NCI-H1436 treated with DMSO at 0.1 percent for 48 hours (cell line): Measurements from ENCODE around the gene PCDHA3.
"Not testable (repeated sequence)": the region's sequence is repeated elsewhere in the genome, so short reads cannot be mapped to it uniquely, and the experiment has no call there.

Source experiments
- DNase-seq: peaks from one replicate; lab custom pipeline; 2025; lab: John Stamatoyannopoulos, UW

The PCDHA3 gene

DNA sequence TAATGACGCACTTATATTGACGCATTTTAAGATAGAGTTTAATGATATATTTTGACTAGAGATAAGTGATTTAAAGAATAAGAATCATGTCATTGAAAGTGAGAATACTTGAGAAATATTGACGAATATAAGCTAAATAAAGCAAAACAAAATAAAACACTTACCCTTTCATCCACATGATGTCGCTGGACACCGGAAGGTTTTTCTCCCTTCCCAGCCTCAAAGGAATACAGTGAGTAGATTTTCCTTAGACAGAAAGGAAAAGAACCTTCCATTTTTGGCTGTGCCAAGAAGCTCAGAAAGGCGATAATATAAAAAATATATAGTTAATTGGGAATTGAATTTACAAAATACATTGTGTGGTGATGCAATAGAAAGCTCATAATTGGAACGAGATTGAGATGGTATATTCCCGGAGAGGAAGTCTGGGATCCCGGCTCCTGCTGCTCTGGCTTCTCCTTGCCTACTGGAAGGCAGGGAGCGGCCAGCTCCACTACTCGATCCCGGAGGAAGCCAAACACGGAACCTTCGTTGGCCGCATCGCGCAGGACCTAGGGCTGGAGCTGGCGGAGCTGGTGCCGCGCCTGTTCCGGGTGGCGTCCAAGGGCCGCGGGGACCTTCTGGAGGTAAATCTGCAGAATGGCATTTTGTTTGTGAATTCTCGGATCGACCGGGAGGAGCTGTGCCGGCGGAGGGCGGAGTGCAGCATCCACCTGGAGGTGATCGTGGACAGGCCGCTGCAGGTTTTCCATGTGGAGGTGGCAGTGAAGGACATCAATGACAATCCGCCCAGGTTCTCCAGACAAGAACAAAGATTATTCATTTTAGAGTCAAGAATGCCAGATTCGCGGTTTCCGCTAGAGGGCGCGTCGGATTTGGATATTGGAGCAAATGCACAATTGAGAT is 20.8 kb downstream of the PCDHA3 start, which contains the start of gene PCDHA5:
PCDHA5 (plus strand) TSS at position 239 of the 906 bp plus-strand sequence.
- peak; percentile 34 for DNase-seq

DNA sequence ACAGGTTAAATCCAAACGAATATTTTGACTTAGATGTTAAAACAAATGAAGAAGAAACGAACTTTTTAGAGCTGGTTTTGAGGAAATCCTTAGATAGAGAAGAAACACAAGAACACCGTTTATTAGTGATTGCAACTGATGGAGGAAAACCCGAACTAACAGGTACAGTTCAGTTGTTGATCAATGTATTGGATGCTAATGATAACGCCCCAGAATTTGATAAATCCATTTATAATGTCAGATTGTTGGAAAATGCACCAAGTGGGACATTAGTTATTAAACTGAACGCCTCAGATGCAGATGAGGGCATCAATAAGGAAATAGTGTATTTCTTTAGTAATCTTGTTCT is 21.4 kb downstream of the PCDHA3 start:
- no peak for DNase-seq

DNA sequence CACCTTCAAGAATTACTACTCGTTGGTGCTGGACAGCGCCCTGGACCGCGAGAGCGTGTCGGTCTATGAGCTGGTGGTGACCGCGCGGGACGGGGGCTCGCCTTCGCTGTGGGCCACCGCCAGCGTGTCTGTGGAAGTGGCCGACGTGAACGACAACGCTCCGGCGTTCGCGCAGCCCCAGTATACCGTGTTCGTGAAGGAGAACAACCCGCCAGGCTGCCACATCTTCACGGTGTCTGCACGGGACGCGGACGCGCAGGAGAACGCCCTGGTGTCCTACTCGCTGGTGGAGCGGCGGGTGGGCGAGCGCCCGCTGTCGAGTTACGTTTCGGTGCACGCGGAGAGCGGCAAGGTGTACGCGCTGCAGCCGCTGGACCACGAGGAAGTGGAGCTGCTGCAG is 22.1 kb downstream of the PCDHA3 start:
- DNase-seq, result not testable (repeated sequence)

DNA sequence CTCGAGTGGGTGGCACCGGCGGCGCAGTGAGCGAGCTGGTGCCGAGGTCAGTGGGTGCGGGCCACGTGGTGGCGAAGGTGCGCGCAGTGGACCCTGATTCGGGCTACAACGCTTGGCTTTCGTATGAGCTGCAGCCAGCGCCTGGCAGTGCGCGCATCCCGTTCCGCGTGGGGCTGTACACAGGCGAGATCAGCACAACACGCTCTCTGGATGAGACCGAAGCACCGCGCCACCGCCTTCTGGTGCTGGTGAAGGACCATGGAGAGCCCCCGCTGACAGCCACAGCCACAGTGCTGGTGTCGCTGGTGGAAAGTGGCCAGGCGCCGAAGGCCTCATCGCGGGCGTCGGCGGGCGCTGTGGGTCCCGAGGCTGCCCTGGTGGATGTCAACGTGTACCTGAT is 22.6 kb downstream of the PCDHA3 start:
- no peak for DNase-seq

DNA sequence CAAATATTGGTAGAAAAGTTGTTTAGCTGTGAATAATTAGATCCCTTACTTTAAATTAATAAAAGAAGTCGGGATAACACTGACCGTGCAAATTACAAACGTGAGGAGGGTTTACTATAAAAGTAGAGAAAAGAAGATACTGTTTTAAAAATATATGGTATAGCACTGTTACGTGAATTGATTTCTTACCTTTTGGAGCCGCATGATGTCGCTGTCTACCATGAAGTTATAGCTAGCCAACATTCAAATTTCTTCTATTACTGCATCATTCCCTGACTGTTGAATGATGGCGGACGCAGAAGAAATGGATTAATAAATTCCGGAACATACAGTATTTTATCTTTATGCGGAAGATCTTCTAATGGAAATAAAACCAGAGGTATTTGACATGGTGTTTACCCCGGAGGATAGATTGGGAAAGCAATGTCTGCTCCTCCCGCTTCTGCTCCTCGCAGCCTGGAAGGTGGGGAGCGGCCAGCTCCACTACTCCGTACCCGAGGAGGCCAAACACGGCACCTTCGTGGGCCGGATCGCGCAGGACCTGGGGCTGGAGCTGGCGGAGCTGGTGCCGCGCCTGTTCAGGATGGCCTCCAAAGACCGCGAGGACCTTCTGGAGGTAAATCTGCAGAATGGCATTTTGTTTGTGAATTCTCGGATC is 27.0 kb downstream of the PCDHA3 start, which contains the start of gene PCDHA6:
PCDHA6 (plus strand) TSS at position 257 of the 658 bp plus-strand sequence; CDS start at position 389, 132 bp downstream.
- no peak for DNase-seq

DNA sequence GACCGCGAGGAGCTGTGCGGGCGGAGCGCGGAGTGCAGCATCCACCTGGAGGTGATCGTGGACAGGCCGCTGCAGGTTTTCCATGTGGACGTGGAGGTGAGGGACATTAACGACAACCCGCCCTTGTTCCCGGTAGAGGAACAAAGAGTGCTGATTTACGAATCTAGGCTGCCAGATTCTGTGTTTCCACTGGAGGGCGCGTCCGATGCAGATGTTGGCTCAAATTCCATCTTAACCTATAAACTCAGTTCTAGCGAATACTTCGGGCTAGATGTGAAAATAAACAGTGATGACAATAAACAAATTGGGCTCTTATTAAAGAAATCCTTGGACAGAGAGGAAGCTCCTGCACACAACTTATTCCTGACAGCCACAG is 27.5 kb downstream of the PCDHA3 start:
- DNase-seq, result no peak

DNA sequence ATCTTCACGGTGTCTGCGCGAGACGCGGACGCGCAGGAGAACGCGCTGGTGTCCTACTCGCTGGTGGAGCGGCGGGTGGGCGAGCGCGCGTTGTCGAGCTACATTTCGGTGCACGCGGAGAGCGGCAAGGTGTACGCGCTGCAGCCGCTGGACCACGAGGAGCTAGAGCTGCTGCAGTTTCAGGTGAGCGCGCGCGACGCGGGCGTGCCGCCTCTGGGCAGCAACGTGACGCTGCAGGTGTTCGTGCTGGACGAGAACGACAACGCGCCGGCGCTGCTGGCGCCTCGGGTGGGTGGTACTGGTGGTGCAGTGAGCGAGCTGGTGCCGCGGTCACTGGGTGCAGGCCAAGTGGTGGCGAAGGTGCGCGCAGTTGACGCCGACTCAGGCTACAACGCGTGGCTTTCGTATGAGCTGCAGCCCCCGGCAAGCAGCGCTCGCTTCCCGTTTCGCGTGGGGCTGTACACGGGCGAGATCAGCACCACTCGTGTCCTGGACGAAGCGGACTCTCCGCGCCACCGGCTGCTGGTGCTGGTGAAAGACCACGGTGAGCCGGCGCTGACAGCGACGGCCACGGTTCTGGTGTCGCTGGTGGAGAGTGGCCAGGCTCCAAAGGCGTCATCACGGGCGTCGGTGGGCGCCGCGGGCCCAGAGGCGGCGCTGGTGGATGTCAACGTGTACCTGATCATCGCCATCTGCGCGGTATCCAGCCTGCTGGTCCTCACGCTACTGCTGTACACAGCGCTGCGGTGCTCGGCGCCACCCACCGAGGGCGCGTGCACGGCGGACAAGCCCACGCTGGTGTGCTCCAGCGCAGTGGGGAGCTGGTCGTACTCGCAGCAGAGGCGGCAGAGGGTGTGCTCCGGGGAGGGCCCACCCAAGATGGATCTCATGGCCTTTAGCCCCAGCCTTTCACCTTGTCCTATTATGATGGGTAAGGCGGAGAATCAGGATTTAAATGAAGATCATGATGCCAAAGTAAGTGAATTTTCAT is 28.9 kb downstream of the PCDHA3 start:
- not testable (repeated sequence) for DNase-seq

DNA sequence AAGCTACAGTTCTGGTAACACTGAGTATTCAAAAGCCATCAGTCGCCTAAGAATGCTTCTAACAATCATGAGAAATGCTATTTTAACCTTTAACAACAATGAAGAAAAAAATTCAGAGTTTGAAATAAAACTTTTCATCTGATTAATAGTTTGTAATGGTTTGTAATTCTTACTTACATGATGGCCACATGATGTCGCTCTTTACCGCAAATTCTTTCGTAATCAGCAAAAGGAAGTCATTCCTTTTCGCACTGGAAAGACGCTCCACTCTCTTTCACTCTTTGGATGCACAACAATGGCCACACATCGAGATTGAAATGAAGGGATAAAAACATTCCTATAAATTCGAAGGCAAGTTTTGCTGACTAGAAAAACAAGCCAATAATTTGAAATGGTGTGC is 33.1 kb downstream of the PCDHA3 start, which contains the start of gene PCDHA7:
PCDHA7 (plus strand) TSS at position 277 of the 400 bp plus-strand sequence; CDS start at position 392, 115 bp downstream.
- DNase-seq, result no peak

DNA sequence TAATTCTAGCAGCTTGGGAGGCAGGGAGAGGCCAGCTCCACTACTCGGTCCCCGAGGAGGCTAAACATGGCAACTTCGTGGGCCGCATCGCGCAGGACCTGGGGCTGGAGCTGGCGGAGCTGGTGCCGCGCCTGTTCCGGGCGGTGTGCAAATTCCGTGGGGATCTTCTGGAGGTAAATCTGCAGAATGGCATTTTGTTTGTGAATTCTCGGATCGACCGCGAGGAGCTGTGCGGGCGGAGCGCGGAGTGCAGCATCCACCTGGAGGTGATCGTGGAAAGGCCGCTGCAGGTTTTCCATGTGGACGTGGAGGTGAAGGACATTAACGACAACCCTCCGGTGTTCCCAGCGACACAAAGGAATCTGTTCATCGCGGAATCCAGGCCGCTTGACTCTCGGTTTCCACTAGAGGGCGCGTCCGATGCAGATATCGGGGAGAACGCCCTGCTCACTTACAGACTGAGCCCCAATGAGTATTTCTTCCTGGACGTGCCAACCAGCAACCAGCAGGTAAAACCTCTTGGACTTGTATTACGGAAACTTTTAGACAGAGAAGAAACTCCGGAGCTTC is 33.7 kb downstream of the PCDHA3 start:
- not testable (repeated sequence) for DNase-seq

DNA sequence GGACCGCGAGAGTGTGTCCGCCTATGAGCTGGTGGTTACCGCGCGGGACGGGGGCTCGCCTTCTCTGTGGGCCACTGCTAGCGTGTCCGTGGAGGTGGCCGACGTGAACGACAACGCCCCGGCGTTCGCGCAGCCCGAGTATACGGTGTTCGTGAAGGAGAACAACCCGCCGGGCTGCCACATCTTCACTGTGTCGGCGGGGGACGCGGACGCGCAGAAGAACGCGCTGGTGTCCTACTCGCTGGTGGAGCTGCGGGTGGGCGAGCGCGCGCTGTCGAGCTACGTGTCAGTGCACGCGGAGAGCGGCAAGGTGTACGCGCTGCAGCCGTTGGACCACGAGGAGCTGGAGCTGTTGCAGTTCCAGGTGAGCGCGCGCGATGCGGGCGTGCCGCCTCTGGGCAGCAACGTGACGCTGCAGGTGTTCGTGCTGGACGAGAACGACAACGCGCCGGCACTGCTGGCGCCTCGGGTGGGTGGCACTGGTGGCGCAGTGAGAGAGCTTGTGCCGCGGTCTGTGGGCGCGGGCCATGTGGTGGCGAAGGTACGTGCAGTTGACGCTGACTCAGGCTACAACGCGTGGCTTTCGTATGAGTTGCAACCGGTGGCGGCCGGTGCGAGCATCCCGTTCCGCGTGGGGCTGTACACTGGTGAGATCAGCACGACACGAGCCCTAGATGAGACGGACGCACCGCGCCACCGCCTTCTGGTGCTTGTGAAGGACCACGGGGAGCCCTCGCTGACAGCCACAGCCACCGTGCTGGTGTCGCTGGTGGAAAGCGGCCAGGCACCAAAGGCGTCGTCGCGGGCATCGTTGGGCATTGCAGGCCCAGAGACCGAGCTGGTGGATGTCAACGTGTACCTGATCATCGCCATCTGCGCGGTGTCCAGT is 35.0 kb downstream of the PCDHA3 start:
- no peak for DNase-seq

DNA sequence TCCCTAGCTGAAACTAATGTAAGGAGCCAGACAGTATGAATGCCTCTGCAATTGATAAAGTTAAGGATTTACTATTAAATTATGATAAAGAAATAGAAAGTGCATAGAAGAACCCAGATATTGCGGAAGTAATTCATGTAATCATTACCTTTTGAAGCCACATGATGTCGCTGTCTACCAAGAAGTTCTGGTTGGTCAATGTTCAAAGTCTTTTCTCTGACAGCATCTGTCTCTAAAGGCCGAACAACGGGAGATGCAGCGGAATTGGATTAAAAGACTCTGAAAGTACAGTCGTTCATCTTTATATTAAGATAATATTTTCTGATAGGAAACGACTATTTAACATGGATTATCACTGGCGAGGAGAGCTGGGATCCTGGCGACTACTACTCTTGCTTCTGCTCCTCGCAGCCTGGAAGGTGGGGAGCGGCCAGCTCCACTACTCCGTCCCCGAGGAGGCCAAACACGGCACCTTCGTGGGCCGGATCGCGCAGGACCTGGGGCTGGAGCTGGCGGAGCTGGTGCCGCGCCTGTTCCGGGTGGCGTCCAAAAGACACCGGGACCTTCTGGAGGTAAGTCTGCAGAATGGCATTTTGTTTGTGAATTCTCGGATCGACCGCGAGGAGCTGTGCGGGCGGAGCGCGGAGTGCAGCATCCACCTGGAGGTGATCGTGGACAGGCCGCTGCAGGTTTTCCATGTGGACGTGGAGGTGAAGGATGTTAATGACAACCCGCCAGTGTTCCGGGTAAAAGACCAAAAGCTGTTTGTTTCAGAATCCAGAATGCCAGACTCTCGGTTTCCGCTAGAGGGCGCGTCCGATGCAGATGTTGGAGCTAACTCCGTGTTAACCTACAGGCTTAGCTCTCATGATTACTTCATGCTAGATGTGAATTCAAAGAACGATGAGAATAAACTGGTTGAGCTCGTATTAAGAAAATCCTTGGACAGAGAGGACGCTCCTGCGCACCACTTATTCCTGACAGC is 40.4 kb downstream of the PCDHA3 start, which contains the start of gene PCDHA8:
PCDHA8 (plus strand) TSS at position 210 of the 985 bp plus-strand sequence; CDS start at position 345, 135 bp downstream.
- no peak for DNase-seq

DNA sequence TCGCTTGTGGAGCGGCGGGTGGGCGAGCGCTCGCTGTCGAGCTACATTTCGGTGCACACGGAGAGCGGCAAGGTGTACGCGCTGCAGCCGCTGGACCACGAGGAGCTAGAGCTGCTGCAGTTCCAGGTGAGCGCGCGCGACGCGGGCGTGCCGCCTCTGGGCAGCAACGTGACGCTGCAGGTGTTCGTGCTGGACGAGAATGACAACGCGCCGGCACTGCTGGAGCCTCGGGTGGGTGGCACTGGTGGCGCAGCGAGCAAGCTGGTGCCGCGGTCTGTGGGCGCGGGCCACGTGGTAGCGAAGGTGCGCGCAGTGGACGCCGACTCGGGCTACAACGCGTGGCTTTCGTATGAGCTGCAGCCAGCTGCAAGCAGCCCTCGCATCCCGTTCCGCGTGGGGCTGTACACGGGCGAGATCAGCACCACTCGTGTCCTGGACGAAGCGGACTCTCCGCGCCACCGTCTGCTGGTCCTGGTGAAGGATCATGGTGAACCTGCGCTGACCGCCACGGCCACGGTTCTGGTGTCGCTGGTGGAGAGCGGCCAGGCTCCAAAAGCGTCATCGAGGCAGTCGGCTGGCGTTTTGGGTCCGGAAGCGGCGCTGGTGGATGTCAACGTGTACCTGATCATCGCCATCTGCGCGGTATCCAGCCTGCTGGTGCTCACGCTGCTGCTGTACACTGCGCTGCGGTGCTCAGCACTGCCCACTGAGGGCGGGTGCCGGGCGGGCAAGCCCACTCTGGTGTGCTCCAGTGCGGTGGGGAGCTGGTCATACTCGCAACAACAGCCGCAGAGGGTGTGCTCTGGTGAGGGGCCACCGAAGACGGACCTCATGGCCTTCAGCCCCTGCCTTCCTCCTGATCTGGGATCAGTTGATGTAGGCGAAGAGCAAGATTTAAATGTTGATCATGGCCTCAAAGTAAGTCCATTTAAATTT is 42.2 kb downstream of the PCDHA3 start:
- no peak for DNase-seq

DNA sequence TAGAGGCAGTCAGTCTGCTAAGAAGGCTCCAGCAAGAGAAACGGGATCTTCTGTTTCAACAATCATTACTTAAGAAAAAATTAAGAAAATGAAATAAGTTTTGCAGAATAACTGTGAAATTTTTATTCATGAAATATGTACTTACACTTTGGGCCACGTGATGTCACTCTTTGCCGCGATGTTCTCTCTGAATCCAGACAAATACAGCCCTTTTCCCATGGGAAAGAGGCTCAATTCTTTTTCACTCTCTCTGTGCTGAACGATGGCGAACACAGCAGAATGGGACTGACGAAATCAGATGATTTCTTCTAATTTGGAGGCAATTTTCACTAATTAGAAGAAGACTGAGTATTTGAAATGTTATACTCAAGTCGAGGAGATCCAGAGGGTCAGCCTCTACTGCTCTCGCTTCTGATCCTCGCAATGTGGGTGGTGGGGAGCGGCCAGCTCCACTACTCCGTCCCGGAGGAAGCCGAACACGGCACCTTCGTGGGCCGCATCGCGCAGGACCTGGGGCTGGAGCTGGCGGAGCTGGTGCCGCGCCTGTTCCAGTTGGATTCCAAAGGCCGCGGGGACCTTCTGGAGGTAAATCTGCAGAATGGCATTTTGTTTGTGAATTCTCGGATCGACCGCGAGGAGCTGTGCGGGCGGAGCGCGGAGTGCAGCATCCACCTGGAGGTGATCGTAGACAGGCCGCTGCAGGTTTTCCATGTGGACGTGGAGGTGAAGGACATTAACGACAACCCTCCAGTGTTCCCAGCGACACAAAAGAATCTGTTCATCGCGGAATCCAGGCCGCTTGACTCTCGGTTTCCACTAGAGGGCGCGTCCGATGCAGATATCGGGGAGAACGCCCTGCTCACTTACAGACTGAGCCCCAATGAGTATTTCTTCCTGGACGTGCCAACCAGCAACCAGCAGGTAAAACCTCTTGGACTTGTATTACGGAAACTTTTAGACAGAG is 47.6 kb downstream of the PCDHA3 start, which contains the start of gene PCDHA9:
PCDHA9 (plus strand) TSS at position 244 of the 964 bp plus-strand sequence; CDS start at position 358, 114 bp downstream.
- peak; percentile 34 for DNase-seq

DNA sequence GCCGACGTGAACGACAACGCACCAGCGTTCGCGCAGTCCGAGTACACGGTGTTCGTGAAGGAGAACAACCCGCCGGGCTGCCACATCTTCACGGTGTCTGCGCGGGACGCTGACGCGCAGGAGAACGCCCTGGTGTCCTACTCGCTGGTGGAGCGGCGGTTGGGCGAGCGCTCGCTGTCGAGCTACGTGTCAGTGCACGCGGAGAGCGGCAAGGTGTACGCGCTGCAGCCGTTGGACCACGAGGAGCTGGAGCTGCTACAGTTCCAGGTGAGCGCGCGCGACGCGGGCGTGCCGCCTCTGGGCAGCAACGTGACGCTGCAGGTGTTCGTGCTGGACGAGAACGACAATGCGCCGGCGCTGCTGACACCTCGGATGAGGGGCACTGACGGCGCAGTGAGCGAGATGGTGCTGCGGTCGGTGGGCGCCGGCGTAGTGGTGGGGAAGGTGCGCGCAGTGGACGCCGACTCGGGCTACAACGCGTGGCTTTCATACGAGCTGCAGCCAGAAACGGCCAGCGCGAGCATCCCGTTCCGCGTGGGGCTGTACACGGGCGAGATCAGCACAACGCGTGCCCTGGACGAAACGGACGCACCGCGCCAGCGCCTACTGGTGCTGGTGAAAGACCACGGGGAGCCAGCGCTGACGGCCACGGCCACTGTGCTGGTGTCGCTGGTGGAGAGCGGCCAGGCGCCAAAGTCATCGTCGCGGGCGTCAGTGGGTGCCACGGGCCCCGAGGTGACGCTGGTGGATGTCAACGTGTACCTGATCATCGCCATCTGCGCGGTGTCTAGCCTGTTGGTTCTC is 49.2 kb downstream of the PCDHA3 start:
- DNase-seq, result not testable (repeated sequence)
